Measurements from ENCODE around the gene KIDINS220. TPM values are rescaled to one million over a fixed set of nuclear protein-coding genes. Genes with fewer than 3 reads are reported as not detected.

KIDINS220 gene
- total and polyA plus RNA-seq, 2 experiments from 2014 or later = 12.8 to 38.2 TPM

DNA sequence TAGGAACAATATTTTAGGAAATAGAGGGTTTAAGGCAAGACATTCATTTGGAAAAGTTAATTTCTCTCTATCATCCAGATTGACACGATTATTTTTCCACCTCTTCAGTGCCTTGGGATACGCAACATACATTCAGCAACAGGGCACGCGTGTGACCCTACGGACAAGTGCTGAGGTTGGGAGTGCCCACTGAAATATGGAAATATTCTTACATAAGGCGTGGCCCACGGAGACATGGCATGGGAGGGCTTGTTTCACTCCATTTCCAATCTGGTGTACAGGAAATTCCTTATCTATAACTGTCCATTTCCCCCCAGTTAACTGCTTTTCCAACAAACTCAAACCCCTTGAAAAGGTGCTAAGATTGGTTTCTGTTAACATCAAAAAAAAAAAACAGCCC lies 20.9 kb upstream of the KIDINS220 start (continued):
- TF ChIP-seq, protein P1, sequence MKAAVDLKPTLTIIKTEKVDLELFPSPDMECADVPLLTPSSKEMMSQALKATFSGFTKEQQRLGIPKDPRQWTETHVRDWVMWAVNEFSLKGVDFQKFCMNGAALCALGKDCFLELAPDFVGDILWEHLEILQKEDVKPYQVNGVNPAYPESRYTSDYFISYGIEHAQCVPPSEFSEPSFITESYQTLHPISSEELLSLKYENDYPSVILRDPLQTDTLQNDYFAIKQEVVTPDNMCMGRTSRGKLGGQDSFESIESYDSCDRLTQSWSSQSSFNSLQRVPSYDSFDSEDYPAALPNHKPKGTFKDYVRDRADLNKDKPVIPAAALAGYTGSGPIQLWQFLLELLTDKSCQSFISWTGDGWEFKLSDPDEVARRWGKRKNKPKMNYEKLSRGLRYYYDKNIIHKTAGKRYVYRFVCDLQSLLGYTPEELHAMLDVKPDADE (IDR thresholded peaks at IDR 0.05) = no peak
- TF ChIP-seq EZH2 (IDR thresholded peaks at IDR 0.05; ENCODE audit: low read depth, unreplicated experiment) = no peak
- no peak for TF ChIP-seq POLR2AphosphoS5 (IDR thresholded peaks at IDR 0.05; ENCODE audit: low read depth)
- no peak for TF ChIP-seq CREB1 (CRISPR knock-in tag; IDR thresholded peaks at IDR 0.05; ENCODE audit: low read depth)
- TF ChIP-seq EZH2phosphoT487 (IDR thresholded peaks at IDR 0.05; ENCODE audit: unreplicated experiment) = no peak
- TF ChIP-seq JUNB (IDR thresholded peaks at IDR 0.05; ENCODE audit: unreplicated experiment) = no peak
- no peak for TF ChIP-seq STAT1 (IDR thresholded peaks at IDR 0.05; ENCODE audit: unreplicated experiment)
- no peak for TF ChIP-seq ZNF331 (CRISPR knock-in tag; IDR thresholded peaks at IDR 0.05; ENCODE audit: low read depth)
- TF ChIP-seq, protein P2, sequence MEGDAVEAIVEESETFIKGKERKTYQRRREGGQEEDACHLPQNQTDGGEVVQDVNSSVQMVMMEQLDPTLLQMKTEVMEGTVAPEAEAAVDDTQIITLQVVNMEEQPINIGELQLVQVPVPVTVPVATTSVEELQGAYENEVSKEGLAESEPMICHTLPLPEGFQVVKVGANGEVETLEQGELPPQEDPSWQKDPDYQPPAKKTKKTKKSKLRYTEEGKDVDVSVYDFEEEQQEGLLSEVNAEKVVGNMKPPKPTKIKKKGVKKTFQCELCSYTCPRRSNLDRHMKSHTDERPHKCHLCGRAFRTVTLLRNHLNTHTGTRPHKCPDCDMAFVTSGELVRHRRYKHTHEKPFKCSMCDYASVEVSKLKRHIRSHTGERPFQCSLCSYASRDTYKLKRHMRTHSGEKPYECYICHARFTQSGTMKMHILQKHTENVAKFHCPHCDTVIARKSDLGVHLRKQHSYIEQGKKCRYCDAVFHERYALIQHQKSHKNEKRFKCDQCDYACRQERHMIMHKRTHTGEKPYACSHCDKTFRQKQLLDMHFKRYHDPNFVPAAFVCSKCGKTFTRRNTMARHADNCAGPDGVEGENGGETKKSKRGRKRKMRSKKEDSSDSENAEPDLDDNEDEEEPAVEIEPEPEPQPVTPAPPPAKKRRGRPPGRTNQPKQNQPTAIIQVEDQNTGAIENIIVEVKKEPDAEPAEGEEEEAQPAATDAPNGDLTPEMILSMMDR (conservative IDR thresholded peaks at IDR 0.05; ENCODE audit: low read depth in 2 of 2) = no peak

DNA sequence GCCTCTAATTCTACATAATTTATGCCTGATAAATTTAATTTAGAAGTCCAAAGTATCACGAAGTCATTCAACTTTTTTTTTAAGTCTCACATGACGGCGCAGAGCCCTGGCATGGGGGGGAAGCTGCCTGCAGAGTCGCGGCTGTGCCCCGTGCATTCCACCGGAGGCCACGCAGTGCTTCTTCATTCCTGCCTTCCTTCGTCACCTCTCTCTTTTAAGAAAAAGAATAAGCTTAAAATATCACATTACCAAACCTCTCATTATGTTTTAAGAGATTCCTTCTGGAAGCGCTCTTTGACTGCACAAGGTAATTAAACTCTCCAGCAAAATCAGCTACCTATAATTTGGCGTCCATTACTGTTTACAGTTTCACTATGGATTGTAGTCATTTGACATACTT lies 20.3 kb upstream of the KIDINS220 start:
- peak; percentile 11 for DNase-seq (ENCODE audit: low spot score)
- Mint-ChIP-seq H3K27me3 (ENCODE audit: insufficient read depth, low read depth, poor library complexity) (no peaks in the 10 kb centered on the region), H3K36me3 (ENCODE audit: low read depth) (peaks cover 2% of the 10 kb centered on the region; the same call in 2 of the 3 replicates), H3K4me1 (peaks cover 6% of the 10 kb centered on the region; the same call in 2 of the 3 replicates), H3K27ac (no peak overlapping the region; the same call in 1 of the 2 replicates), H3K4me3 (no peak overlapping the region), H3K9me3 (no peaks in the 10 kb centered on the region)
- peaks cover 3% of the 10 kb centered on the region; the same call in 1 of the 2 replicates for H3K4me1 ChIP-seq (ENCODE audit: insufficient read depth)
- no peaks in the 10 kb centered on the region for H3K79me2 ChIP-seq (replicated peaks; ENCODE audit: insufficient read depth)
- no peaks in the 10 kb centered on the region for H4K20me1 ChIP-seq (replicated peaks; ENCODE audit: insufficient read depth)
- no peaks in the 10 kb centered on the region for H3F3A ChIP-seq (replicated peaks; ENCODE audit: low read depth)
- no peaks in the 10 kb centered on the region for H3K27me3 ChIP-seq (ENCODE audit: insufficient read depth)
- no peaks in the 10 kb centered on the region for H3K9me2 ChIP-seq (ENCODE audit: insufficient read depth)
- no peak overlapping the region for H3K27ac ChIP-seq (ENCODE audit: low read depth)
- no peak overlapping the region for H3K4me2 ChIP-seq
- no peaks in the 10 kb centered on the region for H3K36me3 ChIP-seq (ENCODE audit: insufficient read depth)
- peak; percentile 33; the same call in 2 of the 3 replicates for ATAC-seq
- no peak overlapping the region for H2AFZ ChIP-seq
- H3K4me3 ChIP-seq = no peak overlapping the region
- no peak for TF ChIP-seq NANOG (IDR thresholded peaks at IDR 0.05; ENCODE audit: borderline replicate concordance)
- TF ChIP-seq STAT1 (IDR thresholded peaks at IDR 0.05; ENCODE audit: unreplicated experiment) = no peak
- TF ChIP-seq, protein P1 (IDR thresholded peaks at IDR 0.05) = no peak

All from GM23338 (cell line).